NB4 (cell line): ENCODE results near the gene OLR1.

Experiments used
- DNase-seq: peaks from one replicate; pipeline ENCODE4 v3.0.0; 2010; ENCODE audit warnings: low read depth
- H3K4me3 ChIP-seq: one replicate; pipeline ENCODE4 v1.5.1; 2011; ENCODE audit warnings: mild to moderate bottlenecking, low read depth, low read length, moderate library complexity
- CTCF ChIP-seq: IDR thresholded peaks from one replicate; pipeline ENCODE4 v1.5.1; 2012; ENCODE audit warnings: low read depth, low read length
- MYC ChIP-seq: IDR thresholded peaks from 2 replicates; pipeline ENCODE4 v1.6.1; 2011; ENCODE audit warnings: low read depth, low read length
- POLR2A ChIP-seq: IDR thresholded peaks from 2 replicates; pipeline ENCODE4 v1.6.1; 2011; ENCODE audit warnings: mild to moderate bottlenecking; ENCODE audit not compliant: insufficient read length; ENCODE audit errors: extremely low read depth
- TF ChIP-seq, protein P1 (sequence below): IDR thresholded peaks from 2 replicates; pipeline ENCODE4 v1.6.1; 2011; ENCODE audit warnings: low read depth, low read length

The OLR1 gene

DNA sequence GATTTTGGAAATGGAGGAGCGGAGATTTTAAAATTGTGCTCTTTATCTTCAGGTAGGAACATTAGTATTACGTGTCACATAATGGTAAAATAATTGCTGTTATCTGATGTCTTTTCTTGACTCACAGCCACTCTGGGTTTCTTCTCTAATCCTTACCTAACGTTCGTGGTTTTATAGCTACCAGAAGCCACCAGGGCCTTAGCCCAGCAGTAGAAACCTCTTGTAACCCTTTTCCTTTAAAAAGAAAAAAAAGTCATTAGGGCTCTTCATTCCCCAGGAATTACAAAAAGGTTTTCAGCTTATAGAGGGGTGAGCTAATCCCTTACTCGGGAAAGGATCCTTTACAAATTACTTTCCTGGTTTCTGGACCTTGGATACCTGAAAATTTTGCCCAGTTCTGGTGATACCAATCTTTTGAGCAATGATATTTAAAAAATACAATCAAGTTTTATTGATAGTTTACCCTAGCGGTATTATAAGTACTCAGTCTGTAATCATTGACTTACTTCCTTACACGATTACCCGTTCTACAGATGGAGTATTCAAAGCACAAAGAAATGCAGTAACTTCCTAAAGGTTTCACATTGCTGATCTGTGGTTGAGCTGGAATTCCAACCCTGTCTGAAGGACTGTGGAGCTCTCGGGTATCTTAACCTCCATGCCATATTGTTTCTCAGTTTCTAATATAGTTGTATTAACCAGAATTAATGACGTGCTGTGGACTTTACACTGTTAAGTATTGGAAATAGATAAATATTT, 42.4 kb upstream of the OLR1 start:
- H3K4me3 ChIP-seq: peak overlapping the region; percentile 91
- TF ChIP-seq, protein P1, sequence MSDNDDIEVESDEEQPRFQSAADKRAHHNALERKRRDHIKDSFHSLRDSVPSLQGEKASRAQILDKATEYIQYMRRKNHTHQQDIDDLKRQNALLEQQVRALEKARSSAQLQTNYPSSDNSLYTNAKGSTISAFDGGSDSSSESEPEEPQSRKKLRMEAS: no peak
- TF ChIP-seq CTCF (no peak), POLR2A (no peak), MYC (no peak)
- DNase-seq: no peak

DNA sequence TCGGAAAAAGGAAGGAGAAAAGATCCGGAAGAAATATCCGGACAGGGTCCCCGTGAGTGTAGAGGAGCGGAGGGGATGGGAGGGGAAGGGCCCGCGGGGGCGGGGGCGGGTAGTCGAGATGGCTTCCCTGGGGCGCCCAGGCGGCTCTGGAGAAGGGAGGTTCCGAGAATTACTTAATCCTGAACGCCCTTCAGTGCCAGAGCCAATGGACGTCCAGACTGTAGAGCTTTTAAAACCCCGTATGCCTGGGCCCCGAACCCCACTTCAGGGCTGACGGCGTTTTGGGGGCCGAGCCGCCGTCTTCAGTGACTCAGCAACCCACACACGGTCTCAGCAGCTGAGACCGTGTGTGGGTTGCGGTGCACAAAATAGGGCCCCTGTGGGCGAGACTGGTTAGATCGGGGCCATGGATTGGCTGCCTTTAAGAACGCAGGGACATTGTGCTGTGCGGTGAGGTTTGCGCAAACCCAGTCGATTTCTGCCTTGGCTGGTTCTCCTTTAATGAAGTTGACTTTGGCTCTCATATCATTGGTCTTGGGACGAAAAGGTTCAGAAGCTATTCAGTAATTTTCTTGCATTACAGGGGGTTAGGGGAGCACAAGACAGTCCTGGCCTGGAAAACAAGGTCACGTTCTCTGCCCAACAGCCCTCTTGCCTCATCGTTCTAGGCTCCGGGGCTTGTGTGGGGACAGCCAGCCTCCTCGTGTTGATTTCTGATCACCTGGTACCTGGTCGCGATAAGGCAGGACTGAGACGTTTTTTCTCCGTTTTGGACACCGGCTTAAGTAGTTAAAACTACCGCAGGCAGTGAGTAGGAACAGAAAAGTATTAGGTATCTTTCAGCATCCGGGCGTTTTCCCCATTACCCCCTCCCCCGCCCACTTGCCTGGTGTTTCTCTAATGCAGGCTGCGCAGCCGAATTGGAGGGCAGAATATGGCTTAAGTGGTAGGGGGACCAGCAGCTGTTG, 41.5 kb upstream of the OLR1 start:
- H3K4me3 ChIP-seq: peak overlapping the region; percentile 91
- TF ChIP-seq MYC (peak; percentile 14; the same call in 1 of the 2 replicates), CTCF (no peak), POLR2A (peak; percentile 22)
- TF ChIP-seq, protein P1: peak; percentile 24; the same call in 1 of the 2 replicates
- DNase-seq: peak; percentile 95

DNA sequence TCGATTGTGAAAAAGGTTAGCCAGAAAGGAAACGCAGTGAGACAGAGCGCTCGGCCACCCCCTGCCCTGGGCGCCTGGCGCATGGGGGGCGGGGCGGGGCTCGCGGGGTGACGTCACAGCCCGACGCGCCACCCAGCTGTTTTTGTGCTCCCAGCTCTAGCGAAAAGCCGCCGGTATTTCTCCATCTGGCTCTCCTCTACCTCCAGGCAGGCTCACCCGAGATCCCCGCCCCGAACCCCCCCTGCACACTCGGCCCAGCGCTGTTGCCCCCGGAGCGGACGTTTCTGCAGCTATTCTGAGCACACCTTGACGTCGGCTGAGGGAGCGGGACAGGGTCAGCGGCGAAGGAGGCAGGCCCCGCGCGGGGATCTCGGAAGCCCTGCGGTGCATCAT, 40.8 kb upstream of the OLR1 start, which contains the start of gene GABARAPL1:
Gene GABARAPL1, plus strand, starts transcription at position 139 of the 393 bp plus-strand sequence. Its CDS starts 253 bp downstream, at position 392.
- peak within 1 kb of the TSS; percentile 91 for H3K4me3 ChIP-seq
- peak; percentile 34 for TF ChIP-seq POLR2A
- TF ChIP-seq, protein P1: no peak
- peak; percentile 84 for DNase-seq

DNA sequence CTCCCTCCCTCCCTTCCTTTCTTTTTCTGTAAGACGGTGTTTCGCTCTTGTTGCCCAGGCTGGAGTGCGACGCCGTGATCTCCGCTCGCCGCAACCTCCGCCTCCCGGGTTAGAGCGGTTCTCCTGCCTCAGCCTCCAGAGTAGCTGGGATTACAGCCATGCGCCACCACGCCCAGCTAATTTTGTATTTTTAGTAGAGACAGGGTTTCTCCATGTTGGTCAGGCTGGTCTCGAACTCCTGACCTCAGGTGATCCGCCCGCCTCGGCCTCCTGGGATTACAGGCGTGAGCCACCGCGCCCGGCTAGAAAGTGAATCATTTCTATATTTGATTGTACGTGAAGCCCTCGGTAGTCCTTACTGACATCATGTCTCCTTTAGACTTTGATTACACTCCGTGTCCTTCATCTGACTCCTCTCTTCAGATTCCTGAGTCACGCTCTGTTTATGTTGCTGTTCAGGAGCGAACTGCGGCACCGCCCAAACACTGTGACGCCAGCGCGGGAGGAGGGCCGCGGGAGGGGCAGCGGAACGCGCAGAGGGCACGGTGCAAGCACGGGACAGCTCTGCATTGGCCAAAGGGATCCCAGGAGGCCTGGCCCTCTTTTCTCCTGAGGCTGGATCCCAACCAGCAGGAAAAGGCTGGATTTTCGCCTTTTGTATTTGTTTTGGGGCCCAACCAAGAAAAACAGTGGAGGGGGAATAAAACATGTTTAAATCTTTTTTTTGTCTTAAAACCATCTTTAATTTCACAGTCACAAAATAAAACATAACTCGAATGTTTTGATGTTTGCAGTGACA, 40.2 kb upstream of the OLR1 start:
- no peak for TF ChIP-seq POLR2A
- no peak; the same call in 1 of the 2 replicates for TF ChIP-seq MYC
- TF ChIP-seq, protein P1: peak; percentile 26; the same call in 1 of the 2 replicates
- TF ChIP-seq CTCF: no peak
- H3K4me3 ChIP-seq: peak overlapping the region; percentile 91
- peak; percentile 91 for DNase-seq

- DNase-seq: no peak
- TF ChIP-seq MYC (no peak), POLR2A (no peak), CTCF (no peak)
- TF ChIP-seq, protein P1: no peak
- no peak overlapping the region for H3K4me3 ChIP-seq
Observed at GRCh38 chr12:10211101-10211939, 39.4 kb upstream of the OLR1 start.
